ENCODE results near the gene BLNK. TPM values are rescaled to one million over a fixed set of nuclear protein-coding genes. Genes with fewer than 3 reads are reported as not detected.

Gene BLNK
- polyA plus RNA-seq, 2 of the 4 experiments (the other 2 are of a cell fraction): not detected

GRCh38 chr10:96268341-96268909 is 2.9 kb downstream of the BLNK start:
- Histone ChIP-seq H3K9me3 (no peaks in the 10 kb centered on the region), H3K4me2 (no peak overlapping the region), H3K27ac (no peak overlapping the region), H3K4me3 (no peak overlapping the region), H3K4me1 (no peaks in the 10 kb centered on the region)
- no peak for ATAC-seq
- DNase-seq (ENCODE audit: low read depth in 1 of 2, low spot score in 1 of 2): no peak
- no peak for FAIRE-seq
- ChIA-PET POLR2A (no interaction called here), CTCF (no interaction called here)
- TF ChIP-seq RAD21 (conservative IDR thresholded peaks at IDR 0.05 in 1 of 2, IDR thresholded peaks at IDR 0.05 in 1 of 2) (no peak), KDM5A (IDR thresholded peaks at IDR 0.05) (no peak), MYC (IDR thresholded peaks at IDR 0.05; ENCODE audit: borderline replicate concordance, low read length) (no peak), ZFP36 (IDR thresholded peaks at IDR 0.05; ENCODE audit: borderline replicate concordance, partially characterized antibody) (no peak), E2F6 (IDR thresholded peaks at IDR 0.05; ENCODE audit: borderline replicate concordance, low read depth) (no peak), CTCF (IDR thresholded peaks at IDR 0.05) (no peak), NR3C1 (IDR thresholded peaks at IDR 0.05) (no peak), CHD2 (IDR thresholded peaks at IDR 0.05; ENCODE audit: low read length, partially characterized antibody) (no peak), POLR2A (IDR thresholded peaks at IDR 0.05; ENCODE audit: low read length) (no peak), RNF2 (IDR thresholded peaks at IDR 0.05; ENCODE audit: borderline replicate concordance, low read depth) (no peak), TP53 (CRISPR knock-in tag; IDR thresholded peaks at IDR 0.05) (no peak), MAFK (IDR thresholded peaks at IDR 0.05; ENCODE audit: partially characterized antibody) (no peak), NFE2L2 (conservative IDR thresholded peaks at IDR 0.05; ENCODE audit: low read length) (no peak), JUN (IDR thresholded peaks at IDR 0.05) (no peak), ESRRA (IDR thresholded peaks at IDR 0.05; ENCODE audit: borderline replicate concordance, low read length) (no peak), HEYL (CRISPR knock-in tag; IDR thresholded peaks at IDR 0.05) (no peak), ZC3H11A (IDR thresholded peaks at IDR 0.05) (no peak), CBX2 (IDR thresholded peaks at IDR 0.05; ENCODE audit: borderline replicate concordance, low read depth) (no peak), HMGXB4 (CRISPR knock-in tag; IDR thresholded peaks at IDR 0.05; ENCODE audit: borderline replicate concordance) (no peak), POLR2AphosphoS2 (conservative IDR thresholded peaks at IDR 0.05; ENCODE audit: low read length) (no peak)
- 19% methylated on average over 2 of the region's 2 CpGs for WGBS (ENCODE audit: missing lambda C conversion rate)

- no peak overlapping the region for H3K4me2 ChIP-seq
These were observed 4.1 kb downstream of the BLNK start for GRCh38 chr10:96267234-96267705.

More at GRCh38 chr10:96267234-96267705, 4.1 kb downstream of the BLNK start:
- ATAC-seq: no peak
- ChIA-PET CTCF (interaction anchor here (0.8 to 1.5 kb wide), 2 partner anchors 38 to 250 kb away, joined by 4 read pairs; no protein-coding TSS in a partner anchor), POLR2A (no interaction called here)
- H3K9me3 ChIP-seq: no peaks in the 10 kb centered on the region
- TF ChIP-seq TFCP2L1 (CRISPR knock-in tag; IDR thresholded peaks at IDR 0.05) (no peak), RARB (CRISPR knock-in tag; IDR thresholded peaks at IDR 0.05) (no peak), PHF8 (IDR thresholded peaks at IDR 0.05; ENCODE audit: borderline replicate concordance, low read depth) (no peak), FOSL2 (IDR thresholded peaks at IDR 0.05) (no peak), FOSL2 (CRISPR knock-in tag; IDR thresholded peaks at IDR 0.05) (no peak), CBX2 (IDR thresholded peaks at IDR 0.05; ENCODE audit: borderline replicate concordance, low read depth) (no peak), MAZ (IDR thresholded peaks at IDR 0.05; ENCODE audit: borderline replicate concordance, low read depth, low read length) (no peak), NPAS2 (CRISPR knock-in tag; IDR thresholded peaks at IDR 0.05; ENCODE audit: borderline replicate concordance) (no peak), RFX5 (IDR thresholded peaks at IDR 0.05) (no peak)
- H3K4me3 ChIP-seq: no peak overlapping the region
- DNase-seq (ENCODE audit: low read depth in 1 of 2, low spot score in 1 of 2): no peak
- H3K27ac ChIP-seq: no peak overlapping the region
- WGBS (ENCODE audit: missing lambda C conversion rate): 15% methylated on average over 4 of the region's 4 CpGs
- H3K4me1 ChIP-seq: no peaks in the 10 kb centered on the region
- FAIRE-seq: no peak
